GM18505 (cell line): ENCODE data around the gene ITGAL.
"Not testable (repeated sequence)": the region's sequence is repeated elsewhere in the genome, so short reads cannot be mapped to it uniquely, and the experiment has no call there.

Experiments used
- ATAC-seq: cut with Tn5 transposase; IDR thresholded peaks from one replicate; pipeline ENCODE4 v1.9.1; 2021; ENCODE audit not compliant: unreplicated experiment
- POLR2A ChIP-seq: IDR thresholded peaks from 4 replicates; pipeline ENCODE4 v1.6.1; 2011; ENCODE audit warnings: borderline replicate concordance; ENCODE audit not compliant: insufficient read depth, insufficient read length; ENCODE audit errors: extremely low read depth

Gene ITGAL

GRCh38 chr16:30528799-30529457, 56.4 kb downstream of the ITGAL start:
- no peak for ATAC-seq
- TF ChIP-seq POLR2A = no peak

- no peak for ATAC-seq
- TF ChIP-seq POLR2A = no peak
These were observed 57.9 kb downstream of the ITGAL start for GRCh38 chr16:30530163-30531037.

- no peak for ATAC-seq
- TF ChIP-seq POLR2A = no peak
These were observed 60.0 kb downstream of the ITGAL start for GRCh38 chr16:30532285-30533145.

- no peak for TF ChIP-seq POLR2A
- no peak for ATAC-seq
These were observed 60.6 kb downstream of the ITGAL start for GRCh38 chr16:30533146-30533522.

- peak; percentile 7 for ATAC-seq
- TF ChIP-seq POLR2A = no peak
These were observed 61.3 kb downstream of the ITGAL start for GRCh38 chr16:30533748-30534367.

GRCh38 chr16:30534368-30535105, 62.0 kb downstream of the ITGAL start, which contains the start of gene ZNF747:
TSS of gene ZNF747 (minus strand) at chr16:30534858. CDS start at chr16:30534679, 179 bp downstream.
- TF ChIP-seq POLR2A = peak; percentile 87
- ATAC-seq = peak; percentile 49

- no peak for TF ChIP-seq POLR2A
- no peak for ATAC-seq
These were observed 62.7 kb downstream of the ITGAL start for GRCh38 chr16:30535106-30535776.

GRCh38 chr16:30535777-30536190, 63.2 kb downstream of the ITGAL start:
- peak; percentile 55 for TF ChIP-seq POLR2A
- ATAC-seq = peak; percentile 40

GRCh38 chr16:30536391-30537024, 64.0 kb downstream of the ITGAL start:
- ATAC-seq = not testable (repeated sequence)

GRCh38 chr16:30539000-30539964, 66.7 kb downstream of the ITGAL start:
- no peak for TF ChIP-seq POLR2A
- ATAC-seq = no peak

- not testable (repeated sequence) for ATAC-seq
These were observed 67.5 kb downstream of the ITGAL start for GRCh38 chr16:30539986-30540526.

GRCh38 chr16:30540916-30541464, 68.4 kb downstream of the ITGAL start:
- ATAC-seq = not testable (repeated sequence)
